ENCODE data around the gene TEKT4.
"Not testable (repeated sequence)": the region's sequence is repeated elsewhere in the genome, so short reads cannot be mapped to it uniquely, and the experiment has no call there.

TEKT4 gene

GRCh38 chr2:94871226-94872087 is at the start of gene TEKT4:
Gene TEKT4, plus strand, starts transcription at chr2:94871430. Its CDS starts 150 bp downstream, at chr2:94871580.
- no peak for DNase-seq

- not testable (repeated sequence) for DNase-seq
These were observed 32.0 kb upstream of the TEKT4 start for GRCh38 chr2:94839224-94839623.

- DNase-seq: not testable (repeated sequence)
These were observed 14.4 kb upstream of the TEKT4 start for GRCh38 chr2:94856856-94857255.

GRCh38 chr2:94857367-94858162 is 13.7 kb upstream of the TEKT4 start:
- DNase-seq: not testable (repeated sequence)

GRCh38 chr2:94858163-94858888 is 12.9 kb upstream of the TEKT4 start:
- not testable (repeated sequence) for DNase-seq

GRCh38 chr2:94861308-94862152 is 9.7 kb upstream of the TEKT4 start:
- no peak for DNase-seq

GRCh38 chr2:94862903-94863302 is 8.3 kb upstream of the TEKT4 start:
- DNase-seq: not testable (repeated sequence)

- no peak for DNase-seq
These were observed 2.1 kb upstream of the TEKT4 start for GRCh38 chr2:94869131-94869530.

GRCh38 chr2:94869552-94870439 is 1.4 kb upstream of the TEKT4 start:
- no peak for DNase-seq

- DNase-seq: no peak
These were observed 597 bp upstream of the TEKT4 start for GRCh38 chr2:94870440-94871225.

- no peak for DNase-seq
These were observed 923 bp downstream of the TEKT4 start for GRCh38 chr2:94872088-94872618.

GRCh38 chr2:94872676-94873361 is 1.6 kb downstream of the TEKT4 start:
- DNase-seq: no peak

GRCh38 chr2:94873362-94874276 is 2.4 kb downstream of the TEKT4 start:
- DNase-seq: no peak

- no peak for DNase-seq
These were observed 3.2 kb downstream of the TEKT4 start for GRCh38 chr2:94874277-94874997.

GRCh38 chr2:94875064-94875819 is 4.0 kb downstream of the TEKT4 start:
- no peak for DNase-seq

- no peak for DNase-seq
These were observed 4.7 kb downstream of the TEKT4 start for GRCh38 chr2:94875820-94876522.

Measured in GOT3 (cell line).